Astrocyte (in vitro differentiated cells and primary cell): Measurements from ENCODE around the gene ABCG8. TPM values are rescaled to one million over a fixed set of nuclear protein-coding genes. Genes with fewer than 3 reads are reported as not detected.

Experiments used
- DNase-seq: peaks from one replicate; pipeline ENCODE4 v3.0.0-alpha.2; 2010; ENCODE audit warnings: low read depth
- FAIRE-seq: peaks from 2 replicates; lab custom pipeline; 2011; peaks lifted over from hg19 to GRCh38; lab: Jason Lieb, UNC
- H2AFZ ChIP-seq: 2 replicates; pipeline ENCODE4 v1.6.0; 2012; ENCODE audit warnings: low read depth, low read length, inconsistent platforms
- H3K27ac ChIP-seq: 2 replicates; pipeline ENCODE4 v1.5.1; 2011; ENCODE audit warnings: low read depth, low read length, inconsistent platforms
- H3K27me3 ChIP-seq: 2 replicates; pipeline ENCODE4 v1.6.0; 2011; ENCODE audit warnings: low read length, inconsistent platforms; ENCODE audit not compliant: insufficient read depth
- H3K36me3 ChIP-seq: 2 replicates; pipeline ENCODE4 v1.5.1; 2011; ENCODE audit warnings: low read length, inconsistent platforms; ENCODE audit not compliant: insufficient read depth
- H3K4me1 ChIP-seq: 2 replicates; pipeline ENCODE4 v1.5.1; 2011; ENCODE audit warnings: low read length, inconsistent platforms; ENCODE audit not compliant: insufficient read depth
- H3K4me2 ChIP-seq: 2 replicates; pipeline ENCODE4 v1.6.0; 2012; ENCODE audit warnings: low read length, inconsistent platforms
- H3K4me3 ChIP-seq: 2 replicates; pipeline ENCODE4 v1.5.1; 2011; ENCODE audit warnings: low read depth, mild to moderate bottlenecking, low read length, inconsistent platforms; ENCODE audit not compliant: insufficient read depth
- H3K79me2 ChIP-seq: 2 replicates; pipeline ENCODE4 v1.6.0; 2012; ENCODE audit warnings: mild to moderate bottlenecking, low read length, inconsistent platforms; ENCODE audit not compliant: insufficient read depth
- H3K9ac ChIP-seq: 2 replicates; pipeline ENCODE4 v1.6.0; 2012; ENCODE audit warnings: mild to moderate bottlenecking, low read length, inconsistent platforms
- H3K9me3 ChIP-seq: 2 replicates; pipeline ENCODE4 v1.5.1; 2012; ENCODE audit warnings: low read depth, mild to moderate bottlenecking, low read length, inconsistent platforms; ENCODE audit not compliant: insufficient read depth
- H4K20me1 ChIP-seq: 2 replicates; pipeline ENCODE4 v1.6.0; 2012; ENCODE audit warnings: low read length, inconsistent platforms; ENCODE audit not compliant: insufficient read depth
- H3K27ac Mint-ChIP-seq: one replicate; pipeline ENCODE4 v1.8.0; 2021; ENCODE audit warnings: mild to moderate bottlenecking, mixed read lengths; ENCODE audit not compliant: unreplicated experiment
- H3K27me3 Mint-ChIP-seq: one replicate; pipeline ENCODE4 v1.8.0; 2021; ENCODE audit warnings: low read depth, mixed read lengths; ENCODE audit not compliant: unreplicated experiment
- H3K36me3 Mint-ChIP-seq: one replicate; pipeline ENCODE4 v1.8.0; 2021; ENCODE audit warnings: low read depth, mixed read lengths; ENCODE audit not compliant: unreplicated experiment
- H3K4me1 Mint-ChIP-seq: one replicate; pipeline ENCODE4 v1.8.0; 2021; ENCODE audit warnings: low read depth, mixed read lengths; ENCODE audit not compliant: unreplicated experiment
- H3K4me3 Mint-ChIP-seq: one replicate; pipeline ENCODE4 v1.8.0; 2021; ENCODE audit warnings: mild to moderate bottlenecking, moderate library complexity, mixed read lengths; ENCODE audit not compliant: unreplicated experiment
- H3K9me3 Mint-ChIP-seq: one replicate; pipeline ENCODE4 v1.8.0; 2021; ENCODE audit warnings: mild to moderate bottlenecking, mixed read lengths; ENCODE audit not compliant: unreplicated experiment
- CTCF ChIP-seq: IDR thresholded peaks from 2 replicates; pipeline ENCODE4 v1.5.1; 2011; ENCODE audit warnings: low read depth, mild to moderate bottlenecking, inconsistent platforms, low read length, moderate library complexity; ENCODE audit not compliant: insufficient read depth
- EZH2 ChIP-seq: IDR thresholded peaks from 2 replicates; pipeline ENCODE4 v1.6.1; 2012; ENCODE audit warnings: mild to moderate bottlenecking, low read length, inconsistent platforms; ENCODE audit not compliant: insufficient read depth
- total RNA-seq: library from RNA; stranded (reverse); gene quantifications from 2 replicates; pipeline ENCODE4 v1.2.1, GENCODE V29; 2021

The ABCG8 gene
- total RNA-seq, 1 donor from 2014 or later = not detected

GRCh38 chr2:43806719-43807031 is 32.1 kb upstream of the ABCG8 start:
- Mint-ChIP-seq H3K27me3 (no peaks in the 10 kb centered on the region), H3K36me3 (peaks cover 8% of the 10 kb centered on the region), H3K4me3 (no peak overlapping the region), H3K4me1 (no peaks in the 10 kb centered on the region), H3K27ac (no peak overlapping the region), H3K9me3 (no peaks in the 10 kb centered on the region)
- H3K4me3 ChIP-seq = no peak overlapping the region
- no peaks in the 10 kb centered on the region for H3K9me3 ChIP-seq
- no peak overlapping the region for H3K9ac ChIP-seq
- H3K27me3 ChIP-seq = no peaks in the 10 kb centered on the region
- H3K4me1 ChIP-seq = no peaks in the 10 kb centered on the region
- H4K20me1 ChIP-seq = no peaks in the 10 kb centered on the region
- H2AFZ ChIP-seq = no peak overlapping the region
- H3K36me3 ChIP-seq = peaks cover 3% of the 10 kb centered on the region
- DNase-seq (no peak), FAIRE-seq (peak; percentile 17)
- no peak overlapping the region for H3K4me2 ChIP-seq
- TF ChIP-seq EZH2 (no peak), CTCF (no peak)
- H3K79me2 ChIP-seq = no peaks in the 10 kb centered on the region
- H3K27ac ChIP-seq = no peak overlapping the region

- no peaks in the 10 kb centered on the region for H3K4me1 ChIP-seq
- H3K9ac ChIP-seq = no peak overlapping the region
- Mint-ChIP-seq H3K9me3 (no peaks in the 10 kb centered on the region), H3K4me3 (no peak overlapping the region), H3K4me1 (no peaks in the 10 kb centered on the region), H3K36me3 (peaks cover 2% of the 10 kb centered on the region), H3K27me3 (no peaks in the 10 kb centered on the region), H3K27ac (no peak overlapping the region)
- H3K4me3 ChIP-seq = no peak overlapping the region
- H2AFZ ChIP-seq = no peak overlapping the region
- no peak overlapping the region for H3K4me2 ChIP-seq
- H3K27me3 ChIP-seq = no peaks in the 10 kb centered on the region
- H4K20me1 ChIP-seq = no peaks in the 10 kb centered on the region
- peaks cover 3% of the 10 kb centered on the region for H3K36me3 ChIP-seq
- DNase-seq (no peak), FAIRE-seq (no peak)
- no peak overlapping the region for H3K27ac ChIP-seq
- H3K79me2 ChIP-seq = no peaks in the 10 kb centered on the region
- TF ChIP-seq EZH2 (no peak), CTCF (no peak)
- no peaks in the 10 kb centered on the region for H3K9me3 ChIP-seq
Observed at GRCh38 chr2:43810452-43810851, 28.3 kb upstream of the ABCG8 start.

GRCh38 chr2:43810888-43811287 is 27.9 kb upstream of the ABCG8 start:
- no peaks in the 10 kb centered on the region for H4K20me1 ChIP-seq
- Mint-ChIP-seq H3K27me3 (no peaks in the 10 kb centered on the region), H3K9me3 (no peaks in the 10 kb centered on the region), H3K4me1 (no peaks in the 10 kb centered on the region), H3K27ac (no peak overlapping the region), H3K36me3 (no peaks in the 10 kb centered on the region), H3K4me3 (no peak overlapping the region)
- no peak overlapping the region for H3K27ac ChIP-seq
- DNase-seq = no peak
- no peaks in the 10 kb centered on the region for H3K27me3 ChIP-seq
- H3K4me2 ChIP-seq = no peak overlapping the region
- no peaks in the 10 kb centered on the region for H3K79me2 ChIP-seq
- no peak for FAIRE-seq
- peaks cover 3% of the 10 kb centered on the region for H3K36me3 ChIP-seq
- H2AFZ ChIP-seq = no peak overlapping the region
- H3K9ac ChIP-seq = no peak overlapping the region
- TF ChIP-seq EZH2 (no peak), CTCF (no peak)
- H3K4me1 ChIP-seq = no peaks in the 10 kb centered on the region
- no peak overlapping the region for H3K4me3 ChIP-seq
- H3K9me3 ChIP-seq = no peaks in the 10 kb centered on the region
